T-helper 2 cell (primary cell): ENCODE results near the gene ZNF35.
A peak's percentile ranks its signal among the peaks of the same experiment; 100 is the strongest.
"Not testable (repeated sequence)": the region's sequence is repeated elsewhere in the genome, so short reads cannot be mapped to it uniquely, and the experiment has no call there.

Source experiments
- DNase-seq, 5 experiments: peaks; one replicate each; pipeline versions ENCODE4 v3.0.0 to v3.0.0-alpha.2; 2012 to 2022
- total RNA-seq, 2 donors: gene quantifications; one replicate each; lab custom pipeline; 2026; lab: John Stamatoyannopoulos, UW

ZNF35 gene
- 1.2 to 2.2 reads per million in 2 donors for total RNA-seq

DNA sequence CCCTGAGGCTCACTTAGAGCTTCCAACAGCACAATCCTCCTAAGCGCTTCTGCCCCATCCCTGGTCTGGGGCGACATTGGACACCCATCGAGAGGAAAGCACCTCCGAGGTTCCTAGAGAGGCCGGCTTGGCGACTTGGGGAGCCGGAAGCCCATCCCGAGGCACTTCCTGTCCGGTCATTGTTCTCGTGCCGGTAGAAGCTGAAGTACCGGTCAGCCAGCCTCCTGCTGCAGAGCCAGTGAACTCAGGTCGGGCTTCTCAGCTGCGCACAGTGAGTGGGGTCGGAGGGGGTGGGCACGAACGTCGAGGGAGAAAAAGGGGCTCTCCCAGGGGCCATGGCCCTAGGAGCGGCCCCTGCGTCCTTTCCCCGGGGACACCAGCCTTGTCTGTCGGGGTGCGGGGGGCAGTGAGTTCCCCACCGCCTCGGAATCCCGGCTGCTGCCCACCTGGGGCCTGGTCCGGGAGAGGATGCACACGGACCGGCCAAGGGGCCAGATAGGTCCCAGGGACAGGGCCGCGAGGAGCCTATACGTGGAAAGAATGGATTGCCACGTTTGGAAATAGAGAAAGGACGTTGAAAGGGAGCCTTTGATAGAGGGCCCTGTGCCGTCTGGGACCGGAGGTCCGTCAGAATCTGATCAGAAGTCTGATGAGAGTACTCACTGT lies at the start of gene ZNF35:
Gene ZNF35 (plus strand): TSS at position 169 of the 666 bp plus-strand sequence. CDS start 2,336 bp downstream, outside the sequence.
- DNase-seq = peak in 1 of 5 experiments; percentile 54

DNA sequence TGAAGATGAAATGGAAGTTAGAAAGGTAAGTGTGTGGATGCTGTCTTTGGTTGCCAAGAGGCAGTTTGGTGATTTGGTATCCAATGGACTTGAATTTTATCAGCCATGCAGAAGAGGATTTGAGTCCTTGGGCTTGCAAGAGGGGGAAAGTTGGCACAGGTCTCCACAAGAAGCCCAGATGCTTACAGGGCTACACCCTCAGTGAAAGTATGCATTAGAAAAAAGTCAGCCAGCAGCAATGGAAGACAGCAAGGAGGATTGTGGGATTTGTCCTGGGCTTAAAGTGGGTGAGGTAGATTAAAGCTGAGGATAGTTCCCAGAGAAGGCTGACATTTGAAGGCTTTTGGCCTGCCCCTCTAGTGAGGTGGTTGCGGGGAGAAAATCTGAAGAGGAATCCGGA lies 46.8 kb upstream of the ZNF35 start:
- no peak for DNase-seq

DNA sequence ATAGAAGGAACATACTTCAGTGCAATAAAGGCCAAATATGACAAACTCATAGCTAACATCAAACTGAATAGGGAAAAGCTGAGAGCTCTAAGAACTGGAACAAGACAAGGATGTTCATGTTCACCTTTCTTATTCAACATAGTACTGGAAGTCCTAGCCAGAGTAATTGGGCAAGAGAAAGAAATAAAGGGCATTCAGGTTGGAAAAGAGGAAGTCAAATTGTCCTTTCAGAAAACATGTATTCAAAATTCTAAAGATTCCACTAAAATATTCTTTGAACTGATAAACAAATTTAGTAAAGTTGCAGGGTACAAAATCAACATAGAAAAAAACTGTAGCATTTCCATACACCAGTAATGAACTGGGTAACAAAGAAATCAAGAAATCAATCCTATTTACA lies 35.9 kb upstream of the ZNF35 start:
- no peak for DNase-seq

DNA sequence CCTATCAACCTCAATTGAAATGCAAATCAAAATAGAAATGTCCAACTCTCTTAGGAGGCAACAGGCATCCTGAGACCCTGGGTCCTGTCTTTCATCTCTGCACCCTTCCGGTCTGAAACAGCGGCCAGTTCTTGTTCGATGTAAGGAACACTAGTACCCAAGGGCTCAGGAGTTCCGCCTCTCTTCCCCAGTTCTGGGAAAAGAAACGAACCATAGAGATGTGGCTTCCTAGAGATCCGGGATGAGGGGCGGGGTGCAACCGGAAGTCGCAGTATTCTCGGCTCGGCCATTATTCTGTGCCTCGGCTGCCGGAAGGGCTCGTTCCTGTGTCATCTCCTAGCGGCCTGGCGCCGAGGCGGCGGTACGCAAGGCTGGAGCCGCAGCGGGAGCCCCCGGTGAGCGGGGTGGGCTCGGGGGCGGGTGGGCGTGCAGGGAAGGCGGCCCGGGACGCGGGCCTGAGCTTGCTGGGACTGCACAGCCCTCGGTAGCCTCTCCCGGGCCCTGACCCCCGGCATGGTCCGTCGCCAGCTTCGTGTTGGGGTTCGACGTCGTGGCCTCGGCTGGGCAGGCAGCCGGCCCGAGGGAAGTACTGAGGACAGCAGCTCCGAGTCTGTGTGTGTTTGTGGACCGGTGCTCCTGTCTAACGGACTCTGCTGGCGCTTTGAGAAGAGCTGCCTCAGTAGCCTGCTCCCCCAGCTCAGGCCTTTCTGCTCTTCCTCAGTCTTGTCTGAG lies 23.6 kb upstream of the ZNF35 start, which contains the start of gene ZNF197:
Gene ZNF197 (plus strand): TSS at position 288 of the 732 bp plus-strand sequence. CDS start 4,119 bp downstream, outside the sequence.
- peak in 4 of 5 experiments; percentile 16 to 79 (median 24) for DNase-seq

DNA sequence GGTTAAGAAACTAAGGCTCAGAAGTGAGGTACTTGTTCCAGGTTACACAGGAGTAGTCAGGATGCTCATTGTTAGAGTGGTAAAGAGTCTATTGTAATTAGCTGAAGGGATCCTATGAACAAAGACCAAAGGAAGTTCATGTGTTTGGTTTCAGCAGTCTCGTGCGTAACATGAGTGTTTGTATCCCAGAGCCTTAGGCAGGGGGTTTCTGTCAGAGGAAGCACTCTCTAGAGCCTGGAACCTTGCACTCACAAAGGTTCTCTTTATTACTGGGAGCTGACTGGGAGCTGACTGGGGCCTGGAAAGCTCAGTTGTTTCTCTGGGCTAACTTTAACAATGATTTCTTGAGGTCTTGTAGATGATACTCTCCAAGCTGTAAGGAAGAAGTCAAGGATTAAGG lies 19.8 kb upstream of the ZNF35 start:
- DNase-seq = no peak

DNA sequence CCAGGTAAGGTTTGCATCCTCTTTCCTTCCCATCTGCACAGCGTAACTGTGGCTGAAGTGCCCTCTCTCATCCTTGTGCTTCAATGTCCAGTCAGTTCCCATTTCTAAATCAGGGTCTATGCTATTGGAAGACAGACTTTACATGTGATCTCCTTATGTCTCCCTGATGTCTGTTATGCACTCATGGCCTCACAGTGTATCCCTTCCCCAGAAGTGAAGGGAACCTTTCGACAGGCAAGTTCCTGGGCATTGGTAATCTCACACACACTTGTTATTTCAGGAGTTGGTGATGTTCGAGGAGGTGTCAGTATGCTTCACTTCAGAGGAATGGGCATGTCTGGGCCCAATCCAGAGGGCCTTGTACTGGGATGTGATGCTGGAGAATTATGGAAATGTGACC lies 16.3 kb upstream of the ZNF35 start:
- DNase-seq = no peak

DNA sequence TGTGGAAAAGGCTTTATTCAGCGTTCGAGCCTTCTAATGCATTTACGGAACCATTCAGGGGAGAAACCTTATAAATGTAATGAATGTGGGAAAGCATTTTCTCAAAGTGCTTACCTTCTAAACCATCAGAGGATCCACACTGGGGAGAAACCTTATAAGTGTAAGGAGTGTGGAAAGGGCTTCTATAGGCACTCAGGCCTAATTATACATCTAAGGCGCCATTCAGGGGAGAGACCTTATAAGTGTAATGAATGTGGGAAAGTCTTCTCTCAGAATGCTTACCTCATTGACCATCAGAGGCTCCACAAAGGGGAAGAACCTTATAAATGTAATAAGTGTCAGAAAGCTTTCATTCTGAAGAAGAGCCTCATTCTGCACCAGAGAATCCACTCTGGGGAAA lies 6.2 kb upstream of the ZNF35 start:
- no peak for DNase-seq

DNA sequence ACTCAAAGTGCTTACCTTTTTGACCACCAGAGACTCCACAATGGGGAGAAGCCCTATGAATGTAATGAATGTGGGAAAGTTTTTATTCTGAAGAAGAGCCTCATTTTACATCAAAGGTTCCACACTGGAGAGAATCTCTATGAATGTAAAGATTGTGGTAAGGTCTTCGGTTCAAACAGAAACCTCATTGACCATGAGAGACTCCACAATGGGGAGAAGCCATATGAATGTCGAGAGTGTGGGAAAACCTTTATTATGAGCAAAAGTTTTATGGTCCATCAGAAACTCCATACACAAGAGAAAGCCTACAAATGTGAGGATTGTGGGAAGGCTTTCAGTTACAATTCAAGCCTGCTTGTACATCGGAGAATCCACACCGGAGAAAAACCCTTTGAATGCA lies 5.5 kb upstream of the ZNF35 start:
- no peak for DNase-seq

DNA sequence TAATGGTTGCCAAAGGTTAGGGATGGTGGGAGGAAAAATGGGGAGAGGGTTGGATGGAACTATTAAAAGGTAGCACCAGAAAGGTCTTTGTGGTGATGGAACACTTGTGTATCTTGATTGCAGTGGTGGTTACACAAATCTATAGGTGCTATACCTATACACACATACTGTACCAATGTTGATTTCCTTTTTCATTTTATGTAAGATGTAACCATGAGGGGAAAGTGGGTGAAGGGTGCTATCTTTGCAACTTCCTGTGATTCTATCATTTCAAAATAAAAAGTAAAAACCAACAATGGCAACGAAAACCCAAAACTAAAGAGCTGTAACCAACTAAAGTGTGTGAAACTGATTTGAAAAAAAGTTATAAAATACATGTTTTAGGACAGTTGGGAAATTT lies 761 bp upstream of the ZNF35 start:
- DNase-seq = peak in 1 of 5 experiments; percentile 7

DNA sequence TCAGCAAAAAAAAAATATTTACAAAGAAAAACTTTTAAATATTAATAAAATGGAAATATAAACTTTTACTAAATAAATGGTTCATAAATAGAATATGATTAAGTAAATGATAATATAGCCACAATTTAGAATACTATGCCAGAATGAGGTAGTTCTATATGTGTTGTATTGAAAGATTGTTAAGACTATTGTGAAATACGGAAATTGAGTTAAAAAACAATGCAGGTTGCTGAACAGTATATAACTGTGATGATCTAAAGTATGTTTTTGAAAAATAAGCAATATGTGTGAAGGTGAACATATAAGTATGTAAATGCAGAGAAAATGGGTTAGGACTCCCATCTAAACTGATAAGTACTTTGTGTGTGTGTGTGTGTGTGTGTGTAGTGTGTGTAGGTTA lies 1.2 kb downstream of the ZNF35 start:
- no peak for DNase-seq

DNA sequence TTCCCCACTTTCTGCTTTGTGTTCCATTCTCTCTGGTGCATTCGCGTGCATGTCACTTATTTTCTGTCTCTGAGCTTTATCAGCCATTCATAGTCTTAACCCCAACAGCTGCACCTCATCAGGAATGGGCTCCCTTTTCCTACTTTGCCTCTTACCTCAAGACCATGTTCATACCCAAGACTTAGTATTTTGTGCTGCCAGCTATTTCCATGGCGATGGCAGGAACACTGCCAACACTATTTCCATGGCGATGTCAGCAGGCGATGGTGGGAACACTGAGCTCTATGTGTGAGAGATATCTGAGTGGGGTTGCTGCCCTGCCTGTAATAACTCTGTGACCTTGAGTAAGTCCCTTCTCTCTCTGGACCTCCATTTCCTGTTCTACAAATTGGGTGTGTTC lies 5.5 kb downstream of the ZNF35 start:
- no peak for DNase-seq

DNA sequence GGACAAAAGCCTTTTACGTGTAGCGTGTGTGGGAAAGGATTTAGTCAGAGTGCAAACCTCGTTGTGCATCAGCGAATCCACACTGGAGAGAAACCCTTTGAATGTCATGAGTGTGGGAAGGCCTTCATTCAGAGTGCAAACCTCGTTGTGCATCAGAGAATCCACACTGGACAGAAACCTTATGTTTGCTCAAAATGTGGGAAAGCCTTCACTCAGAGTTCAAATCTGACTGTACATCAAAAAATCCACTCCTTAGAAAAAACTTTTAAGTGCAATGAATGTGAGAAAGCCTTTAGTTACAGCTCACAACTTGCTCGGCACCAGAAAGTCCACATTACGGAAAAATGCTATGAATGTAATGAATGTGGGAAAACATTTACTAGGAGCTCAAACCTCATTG lies 10.5 kb downstream of the ZNF35 start:
- no peak for DNase-seq

DNA sequence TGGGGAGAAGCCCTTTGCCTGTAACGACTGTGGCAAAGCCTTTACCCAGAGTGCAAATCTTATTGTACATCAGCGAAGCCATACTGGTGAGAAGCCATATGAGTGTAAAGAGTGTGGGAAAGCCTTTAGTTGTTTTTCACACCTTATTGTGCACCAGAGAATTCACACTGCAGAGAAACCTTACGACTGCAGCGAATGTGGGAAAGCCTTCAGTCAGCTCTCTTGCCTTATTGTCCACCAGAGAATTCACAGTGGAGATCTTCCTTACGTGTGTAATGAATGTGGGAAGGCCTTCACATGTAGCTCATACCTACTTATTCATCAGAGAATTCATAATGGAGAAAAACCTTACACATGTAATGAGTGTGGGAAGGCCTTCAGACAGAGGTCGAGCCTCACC lies 10.9 kb downstream of the ZNF35 start:
- DNase-seq = no peak

DNA sequence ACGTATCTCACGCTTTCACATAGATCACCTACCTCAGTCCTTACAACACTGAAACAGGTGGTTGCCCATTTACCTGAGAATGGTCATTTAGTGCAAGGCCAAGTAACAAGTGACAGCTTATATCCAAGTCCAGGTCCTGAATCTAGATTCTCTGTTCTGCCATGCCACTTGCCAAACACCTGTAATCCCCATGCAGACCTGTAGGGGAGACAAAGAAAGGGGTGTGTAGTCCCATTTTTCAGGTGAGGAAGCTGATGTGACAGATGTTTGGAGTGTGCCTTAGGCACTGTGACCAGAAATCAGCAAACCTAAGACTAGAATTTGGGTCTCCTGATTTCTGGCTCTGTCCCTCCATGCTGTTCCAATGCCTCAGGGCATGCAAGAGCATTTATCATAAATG lies 12.7 kb downstream of the ZNF35 start:
- no peak for DNase-seq

DNA sequence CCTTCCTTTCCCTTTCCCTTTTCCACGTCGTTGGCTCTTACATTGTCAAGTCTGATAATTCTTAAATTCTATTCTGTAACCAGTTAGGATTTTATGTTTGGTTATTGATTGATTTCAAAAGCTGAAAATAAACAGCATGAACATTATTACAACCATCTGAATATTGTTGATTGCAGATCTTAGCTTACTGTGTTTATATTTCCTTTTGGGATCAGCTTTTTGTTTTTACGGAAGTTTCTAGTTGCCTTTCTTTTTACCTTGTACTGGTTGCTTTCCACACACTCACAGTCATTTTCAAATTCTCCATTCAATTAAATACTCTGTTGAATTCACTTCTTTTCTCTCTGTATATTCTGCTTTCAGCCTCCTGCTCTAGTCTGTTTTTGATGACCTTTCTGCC lies 16.6 kb downstream of the ZNF35 start:
- no peak for DNase-seq

DNA sequence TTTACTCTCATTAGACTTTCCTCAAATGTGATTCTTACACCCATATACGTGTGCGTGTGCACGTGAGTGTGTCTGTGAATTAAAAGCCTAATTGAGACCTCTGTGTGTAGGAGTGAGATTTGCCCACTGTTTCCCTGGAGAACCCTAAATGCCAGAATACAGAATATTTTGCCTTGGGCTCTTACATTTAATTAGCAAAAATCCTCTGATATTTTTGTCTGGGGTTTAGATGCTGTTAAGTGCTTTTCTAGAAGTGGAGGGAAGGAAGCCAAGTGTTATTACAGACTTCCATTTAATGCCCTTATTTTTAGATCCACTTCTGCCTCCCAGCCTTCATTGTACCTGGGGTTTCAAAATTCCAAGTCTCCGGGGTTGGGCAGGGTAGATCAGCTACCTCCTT lies 17.8 kb downstream of the ZNF35 start:
- no peak for DNase-seq

DNA sequence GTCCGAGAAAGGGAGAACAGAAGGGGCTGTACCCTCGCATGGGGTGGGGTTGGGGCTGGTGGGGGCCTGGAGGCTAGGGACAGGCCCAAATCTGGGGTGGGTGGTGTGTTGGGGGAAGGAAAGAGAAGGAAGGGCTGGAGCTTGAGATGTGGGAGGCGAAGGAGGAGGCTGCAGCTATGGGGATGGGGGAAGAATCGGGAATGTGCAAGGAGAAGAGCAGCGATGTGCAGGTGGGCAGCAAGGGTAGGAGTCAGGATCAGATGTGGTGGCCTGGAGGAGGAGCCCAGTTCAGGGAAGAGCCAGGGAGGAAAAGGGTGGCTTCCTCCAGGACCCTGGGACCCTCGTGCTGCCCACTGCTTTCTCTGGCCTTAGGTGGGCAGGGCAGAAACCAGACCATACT lies 21.2 kb downstream of the ZNF35 start:
- no peak for DNase-seq

DNA sequence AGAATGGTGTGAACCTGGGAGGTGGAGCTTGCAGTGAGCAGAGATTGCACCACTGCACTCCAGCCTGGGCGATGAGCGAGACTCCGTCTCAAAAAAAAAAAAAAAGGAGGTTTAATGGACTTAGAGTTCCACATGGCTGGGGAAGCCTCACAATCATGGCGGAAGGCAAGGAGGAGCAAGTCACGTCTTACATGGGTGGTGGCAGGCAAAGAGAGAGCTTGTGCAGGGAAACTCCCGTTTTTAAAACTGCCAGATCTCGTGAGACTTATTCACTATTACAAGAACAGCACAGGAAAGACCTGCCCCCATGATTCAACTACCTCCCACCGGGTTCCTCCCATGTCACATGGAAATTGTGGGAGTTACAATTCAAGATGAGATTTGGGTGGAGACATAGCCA lies 24.9 kb downstream of the ZNF35 start:
- DNase-seq = not testable (repeated sequence)

DNA sequence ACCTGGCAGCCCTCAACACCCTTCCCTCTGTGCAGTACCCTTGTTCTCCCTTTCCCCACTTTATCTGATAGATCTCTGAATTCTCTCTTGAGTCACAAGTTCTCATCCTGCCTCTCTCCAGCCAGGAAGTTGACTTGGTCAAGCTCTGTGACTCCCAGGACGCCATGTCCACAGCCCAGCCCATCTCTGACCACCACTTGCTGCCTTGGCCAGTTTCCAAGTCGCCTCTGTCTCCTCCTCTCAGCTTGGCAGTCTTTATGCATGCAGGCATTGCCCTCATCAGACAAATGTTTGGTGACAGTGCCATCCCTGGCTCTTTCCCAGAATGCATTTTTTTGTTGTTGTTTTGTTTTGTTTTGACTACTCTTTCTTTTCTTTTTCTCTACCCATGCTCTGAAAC lies 25.7 kb downstream of the ZNF35 start:
- DNase-seq = no peak

DNA sequence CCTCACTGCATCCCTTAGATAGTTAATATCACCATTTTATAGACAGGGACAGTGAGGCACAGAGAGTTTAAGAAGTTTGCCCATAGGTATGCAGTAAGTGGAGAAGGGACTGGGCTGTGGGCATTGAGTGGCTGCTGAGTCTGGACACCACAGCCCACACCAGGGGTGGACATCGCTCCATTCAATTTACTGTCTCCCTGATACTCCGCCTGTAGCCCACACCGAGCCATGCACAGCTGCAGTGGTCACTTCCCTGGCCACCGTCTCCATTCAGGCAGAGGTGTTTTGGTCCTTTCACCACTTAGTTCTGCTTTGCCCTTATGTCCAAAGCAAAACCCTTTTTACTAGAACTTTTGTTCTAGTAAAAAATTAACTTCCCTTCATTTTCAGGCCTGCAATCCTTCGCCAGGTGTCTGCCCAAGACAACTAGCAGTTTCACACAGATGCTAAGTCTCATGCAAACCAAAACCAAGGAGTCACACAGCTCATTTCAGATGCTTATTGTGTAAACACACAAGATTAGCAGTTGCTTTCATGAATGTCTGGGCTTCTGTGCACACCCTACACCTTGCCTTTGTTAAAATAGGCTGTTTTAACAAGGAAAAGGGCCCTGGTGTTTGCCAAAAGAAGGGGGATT lies 30.1 kb downstream of the ZNF35 start:
- DNase-seq = no peak

DNA sequence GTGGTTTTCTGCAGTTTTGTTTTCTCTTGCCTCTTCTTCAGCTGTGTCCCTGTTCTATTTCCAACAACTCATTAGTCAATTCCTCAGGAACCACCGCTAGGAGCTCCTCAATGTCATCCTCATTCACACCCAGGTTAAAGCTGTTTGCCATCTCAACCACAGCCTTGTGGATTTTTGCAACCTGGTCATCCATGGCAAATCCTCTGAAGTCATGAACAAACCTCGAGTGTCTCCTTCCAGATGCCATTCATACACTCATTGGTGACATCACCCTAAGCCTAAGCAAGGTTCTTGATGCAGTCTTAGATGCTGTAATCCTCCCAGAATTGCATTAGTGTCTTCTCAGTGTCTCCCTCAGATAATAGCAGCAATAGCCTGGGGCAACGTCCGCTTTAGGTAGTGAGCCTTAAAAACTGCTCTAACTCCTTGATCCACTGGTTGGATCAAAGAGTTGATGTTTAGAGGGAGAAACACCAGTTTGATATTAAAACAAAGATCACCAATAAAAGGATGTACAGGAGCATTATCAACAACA lies 32.5 kb downstream of the ZNF35 start:
- DNase-seq = no peak

DNA sequence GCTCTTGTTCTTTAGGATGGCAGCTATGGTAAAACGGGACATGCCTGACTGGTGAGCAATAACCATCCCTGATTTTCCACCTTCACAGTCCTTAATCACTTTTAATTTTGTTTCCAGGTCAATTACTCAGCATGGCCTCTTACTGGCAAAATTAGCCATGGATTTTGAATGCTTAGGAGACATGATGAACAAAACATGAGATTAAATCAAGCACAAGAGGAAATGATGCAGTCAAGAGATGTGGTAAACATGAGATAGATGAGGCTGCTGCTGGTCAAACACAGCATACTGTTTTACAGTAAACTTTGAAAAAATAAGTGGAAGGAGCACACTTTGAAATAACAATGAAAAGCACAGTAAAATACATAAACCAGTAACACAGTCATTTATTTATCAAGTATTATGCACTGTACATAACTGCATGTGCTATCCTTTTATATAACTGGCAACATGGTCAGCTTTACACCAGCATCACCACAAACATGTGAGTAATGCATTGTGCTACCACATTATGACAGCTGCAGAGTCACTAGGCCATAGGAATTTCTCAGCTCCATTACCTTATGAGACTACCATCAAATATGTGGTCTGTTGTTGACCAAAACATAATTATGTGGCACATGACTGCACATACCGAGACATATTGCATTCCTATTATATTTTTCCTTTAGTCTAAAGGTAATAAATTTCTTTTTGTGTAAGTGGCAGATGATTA lies 33.8 kb downstream of the ZNF35 start:
- DNase-seq = no peak
